Lower lobe of right lung (tissue), 2 donors: ENCODE measurements around the gene HNRNPLL. TPM values are rescaled to one million over a fixed set of nuclear protein-coding genes. Genes with fewer than 3 reads are reported as not detected.

Experiments used
- ATAC-seq, 2 donors: fragments of 200-7000 bp; cut with Tn5 transposase; one replicate each; pipeline ENCODE4 v1.9.1; 2020 to 2022; ENCODE audit warnings: mild to moderate bottlenecking in 2 of 2, moderate library complexity in 2 of 2
- DNase-seq: peaks from one replicate; pipeline ENCODE4 v3.0.0-alpha.2; 2020
- H3K27ac ChIP-seq: fragments of 200-600 bp; one replicate; pipeline ENCODE4 v1.8.0; 2022
- H3K27me3 ChIP-seq: fragments of 200-600 bp; one replicate; pipeline ENCODE4 v1.8.0; 2022; ENCODE audit warnings: low read depth
- H3K36me3 ChIP-seq: fragments of 200-600 bp; one replicate; pipeline ENCODE4 v1.8.0; 2022; ENCODE audit warnings: mild to moderate bottlenecking
- H3K4me1 ChIP-seq: fragments of 200-600 bp; one replicate; pipeline ENCODE4 v1.8.0; 2022
- H3K4me3 ChIP-seq: fragments of 200-600 bp; one replicate; pipeline ENCODE4 v1.8.0; 2022; ENCODE audit warnings: mild to moderate bottlenecking
- H3K9me3 ChIP-seq: fragments of 200-600 bp; one replicate; pipeline ENCODE4 v1.8.0; 2022
- CTCF ChIP-seq: fragments of 200-600 bp; IDR thresholded peaks from one replicate; pipeline ENCODE4 v1.8.0; 2022; ENCODE audit warnings: antibody characterized with exemption, mild to moderate bottlenecking
- intact Hi-C: fragments of 100-400 bp; cut with DNase I; formaldehyde crosslinking; loops from one replicate; pipeline ENCODE4 v1.11.0; 2022
- total RNA-seq: library from RNA; stranded (reverse); fragmentation: NEBNext Ultra II Directional; extraction: Animal tissue kit (Norgen Biotek cat#: 25700); gene quantifications from one replicate; pipeline ENCODE4 v1.2.1, GENCODE V29; 2021
- donor health status: DM: no; HTN: yes; CAD: no; lungs with severe emphysema.

HNRNPLL gene
- total RNA-seq, 1 donor from 2014 or later, result 38.8 TPM

DNA sequence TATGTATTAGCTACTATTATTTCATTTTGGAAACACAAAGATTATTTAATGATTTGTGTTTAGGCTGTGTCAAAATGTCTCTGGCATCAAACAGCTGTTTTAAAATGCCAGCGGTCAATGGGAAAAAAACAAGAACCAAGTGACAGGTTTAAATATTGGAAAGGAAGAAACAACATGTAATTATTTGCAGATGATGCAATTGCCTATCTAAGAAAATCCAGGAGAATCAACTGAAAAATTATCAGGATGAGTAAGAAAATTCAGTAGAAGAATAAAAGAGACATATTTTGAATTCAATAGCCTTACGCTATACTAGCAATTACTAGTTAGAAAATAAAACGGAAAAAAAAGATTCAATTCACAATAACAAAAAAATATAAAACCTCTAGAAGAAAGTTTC lies 51.6 kb downstream of the HNRNPLL start:
- H3K27me3 ChIP-seq, result no peaks in the 10 kb centered on the region
- no peak for TF ChIP-seq CTCF
- H3K9me3 ChIP-seq, result no peaks in the 10 kb centered on the region
- ATAC-seq, result no peak
- no peak for DNase-seq
- H3K4me3 ChIP-seq, result no peak overlapping the region
- intact Hi-C loops, result no loop called here
- no peaks in the 10 kb centered on the region for H3K4me1 ChIP-seq
- no peaks in the 10 kb centered on the region for H3K36me3 ChIP-seq
- H3K27ac ChIP-seq, result no peak overlapping the region

DNA sequence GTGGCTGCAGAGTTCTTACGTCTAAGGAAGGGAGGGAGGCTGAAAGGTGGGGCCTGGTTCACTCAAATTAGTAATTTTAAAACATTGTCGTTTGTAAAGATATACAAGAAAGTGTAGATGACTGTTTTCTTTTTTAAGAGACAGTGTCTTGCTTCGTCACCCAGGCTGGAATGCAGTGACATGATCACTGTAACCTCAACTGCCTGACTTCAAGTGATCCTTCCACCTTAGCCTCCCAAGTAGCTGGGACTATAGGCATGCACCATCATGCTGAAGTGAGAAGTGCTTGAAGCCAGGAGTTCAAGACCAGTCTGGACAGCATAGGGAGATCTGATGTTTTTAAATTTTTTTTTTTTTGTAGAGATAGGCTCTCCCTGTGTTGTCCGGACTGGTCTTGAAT lies 52.9 kb downstream of the HNRNPLL start:
- Histone ChIP-seq H3K4me3 (no peak overlapping the region), H3K27ac (no peak overlapping the region), H3K27me3 (no peaks in the 10 kb centered on the region), H3K36me3 (no peaks in the 10 kb centered on the region), H3K9me3 (no peaks in the 10 kb centered on the region), H3K4me1 (no peaks in the 10 kb centered on the region)
- intact Hi-C loops, result no loop called here
- DNase-seq (no peak), ATAC-seq (no peak)
- TF ChIP-seq CTCF, result no peak

DNA sequence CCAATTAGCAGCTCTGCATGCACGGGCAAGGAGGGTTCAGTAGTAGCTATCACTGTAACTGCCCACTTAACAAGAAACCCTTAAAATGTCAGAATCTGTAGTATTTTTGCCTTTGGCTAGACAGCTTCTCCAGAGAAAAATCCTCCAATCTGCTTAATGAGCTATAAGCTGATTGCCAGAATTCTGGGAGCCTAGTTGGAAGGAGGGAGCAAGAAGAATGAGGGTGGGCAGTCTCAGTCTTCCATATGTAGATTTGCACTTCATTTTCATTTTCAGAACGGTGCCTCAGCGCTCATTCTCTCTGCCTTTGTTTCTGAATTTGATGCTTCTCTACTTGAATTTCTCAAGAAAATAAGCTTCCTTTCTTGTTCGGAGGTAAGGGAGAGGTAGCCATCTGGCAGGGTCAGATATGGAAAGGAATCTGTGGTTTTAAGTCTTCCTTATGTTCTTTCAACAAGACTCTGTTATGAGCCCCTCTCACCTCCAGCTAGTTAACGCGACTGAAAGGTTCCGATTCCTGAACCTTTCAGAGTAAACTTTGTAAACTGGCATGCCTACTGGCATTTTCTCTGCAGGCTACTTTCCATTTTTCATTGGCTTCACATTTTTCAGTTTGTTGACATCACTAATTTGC lies 53.5 kb downstream of the HNRNPLL start:
- no peak for TF ChIP-seq CTCF
- ATAC-seq, result no peak
- Histone ChIP-seq H3K4me3 (no peak overlapping the region), H3K9me3 (no peaks in the 10 kb centered on the region), H3K36me3 (no peaks in the 10 kb centered on the region), H3K4me1 (no peaks in the 10 kb centered on the region), H3K27ac (no peak overlapping the region), H3K27me3 (no peaks in the 10 kb centered on the region)
- intact Hi-C loops, result no loop called here
- no peak for DNase-seq

DNA sequence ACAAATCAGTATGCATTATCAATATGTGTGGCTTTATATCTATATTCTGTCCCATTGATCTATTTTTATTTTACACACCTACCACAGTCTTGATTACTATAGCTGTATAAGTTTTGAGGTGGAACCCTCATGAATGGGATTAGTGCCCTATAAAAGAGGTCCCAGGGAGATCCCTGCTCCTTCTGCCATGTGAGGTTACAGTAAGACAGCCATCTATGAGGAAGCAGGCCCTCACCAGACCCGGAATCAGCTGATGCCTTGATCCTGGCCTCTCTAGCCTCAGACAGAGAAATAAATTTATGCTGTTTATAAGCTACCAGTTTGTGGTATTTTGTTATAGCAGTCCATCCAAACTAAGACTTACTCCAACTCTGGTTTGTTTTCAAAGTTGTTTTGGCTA lies 54.9 kb downstream of the HNRNPLL start:
- no peak for DNase-seq
- Histone ChIP-seq H3K4me1 (no peaks in the 10 kb centered on the region), H3K9me3 (no peaks in the 10 kb centered on the region), H3K4me3 (no peak overlapping the region), H3K27ac (no peak overlapping the region), H3K27me3 (no peaks in the 10 kb centered on the region), H3K36me3 (no peaks in the 10 kb centered on the region)
- TF ChIP-seq CTCF, result no peak
- no peak for ATAC-seq
- intact Hi-C loops, result no loop called here

- DNase-seq, result no peak
- Histone ChIP-seq H3K9me3 (no peaks in the 10 kb centered on the region), H3K4me1 (no peaks in the 10 kb centered on the region), H3K27ac (no peak overlapping the region), H3K36me3 (no peaks in the 10 kb centered on the region), H3K27me3 (no peaks in the 10 kb centered on the region), H3K4me3 (no peak overlapping the region)
- intact Hi-C loops, result no loop called here
- TF ChIP-seq CTCF, result no peak
- ATAC-seq, result no peak
Measured at GRCh38 chr2:38546585-38546984, 56.1 kb downstream of the HNRNPLL start.
